ENCODE data around the gene NCF4.

NCF4 gene

DNA sequence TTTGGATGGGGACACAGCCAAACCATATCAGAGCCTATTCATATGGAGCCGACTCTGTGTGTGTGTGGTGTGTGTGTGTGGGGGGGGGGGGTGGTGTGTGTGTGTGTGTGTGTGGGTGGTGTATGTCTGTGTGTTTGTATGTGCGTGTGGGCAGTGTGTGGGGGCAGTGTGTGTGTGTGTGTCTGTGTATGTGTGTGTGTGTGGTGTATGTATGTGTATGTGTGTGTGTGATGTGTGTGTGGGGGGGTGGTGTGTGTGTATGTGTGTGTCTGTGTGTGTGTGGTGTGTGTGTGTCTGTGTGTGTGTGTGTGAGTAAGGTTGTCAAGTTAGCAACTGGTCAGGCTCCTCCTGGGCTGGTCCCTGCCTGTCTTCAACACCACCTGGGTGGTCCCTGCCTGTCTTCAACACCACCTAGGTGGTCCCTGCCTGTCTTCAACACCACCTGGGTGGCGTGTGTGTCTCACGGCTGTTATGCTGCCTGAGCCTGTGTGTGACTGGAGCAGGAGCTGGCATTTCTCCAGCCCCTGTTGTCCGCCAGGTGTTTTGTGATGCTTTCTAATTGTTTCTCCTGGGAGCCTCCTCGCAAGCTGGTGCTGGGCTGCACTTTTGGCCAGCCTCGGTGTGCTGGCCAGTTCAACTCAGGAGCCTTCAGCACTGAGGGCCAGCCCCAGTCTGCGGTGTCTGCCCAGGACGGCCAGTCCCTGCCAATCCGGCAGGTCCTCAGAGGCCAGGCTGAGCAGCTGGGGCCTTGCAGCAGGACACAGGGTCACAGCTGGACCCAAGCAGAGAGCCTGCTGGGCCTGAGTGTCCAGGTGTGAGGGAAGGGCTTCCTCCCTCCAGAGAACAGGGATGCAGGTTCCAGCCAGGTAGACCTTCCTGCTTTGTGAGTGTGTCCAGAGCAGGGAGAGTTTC, 22.4 kb upstream of the NCF4 start:
- DNase-seq = no peak

DNA sequence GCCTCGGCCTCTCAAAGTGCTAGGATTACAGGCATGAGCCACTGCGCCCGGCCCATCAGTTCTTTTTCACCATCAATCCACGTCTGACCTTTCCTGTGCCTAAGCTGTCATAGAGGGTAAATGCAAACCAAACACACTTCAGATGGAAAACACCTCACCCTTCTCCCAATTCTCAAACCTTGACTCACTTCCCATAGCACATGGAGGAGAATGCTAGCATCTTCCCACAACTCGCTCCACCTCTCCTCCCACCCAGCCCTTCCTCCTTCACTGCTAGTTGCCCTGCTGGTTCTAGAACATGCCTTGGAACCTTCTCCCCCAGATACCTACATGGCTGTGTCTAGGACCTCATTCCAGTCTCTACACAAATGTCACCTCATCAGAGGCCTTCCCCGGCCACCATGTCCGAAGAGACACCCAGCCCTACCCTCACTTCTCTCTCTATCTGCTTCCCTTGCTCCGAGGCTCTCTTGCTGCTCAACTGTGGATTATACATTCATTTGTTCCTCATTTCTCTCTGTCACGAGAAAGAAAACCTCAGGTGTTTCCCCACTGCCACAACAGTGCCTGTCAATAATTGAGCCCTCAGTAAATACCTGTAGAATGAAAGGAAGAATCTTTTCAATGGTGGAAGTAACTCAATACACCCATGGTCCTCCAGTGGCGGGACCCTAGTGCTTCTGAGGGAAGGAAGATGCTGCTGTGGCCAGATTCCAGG, 21.3 kb upstream of the NCF4 start:
- peak; percentile 41 for DNase-seq

DNA sequence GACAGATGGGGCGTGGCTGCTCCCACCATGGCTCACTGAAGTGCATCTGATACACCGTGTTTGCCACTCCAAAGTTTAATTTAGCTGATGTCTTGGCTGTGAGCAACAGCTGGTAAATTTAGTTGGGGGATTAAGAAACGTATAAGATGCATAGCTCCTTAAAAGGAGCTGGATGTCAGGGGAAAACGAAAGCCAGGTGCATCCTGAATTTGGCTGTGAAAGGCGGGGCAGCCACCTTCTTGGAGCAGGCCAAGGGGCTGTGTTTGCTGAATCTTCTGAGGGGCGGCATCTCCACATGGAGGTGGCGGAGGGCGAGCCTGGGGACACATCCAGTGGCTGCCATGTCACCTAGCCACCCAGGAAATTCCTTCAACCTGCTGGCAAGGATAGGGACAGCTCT, 20.7 kb upstream of the NCF4 start:
- DNase-seq = no peak

DNA sequence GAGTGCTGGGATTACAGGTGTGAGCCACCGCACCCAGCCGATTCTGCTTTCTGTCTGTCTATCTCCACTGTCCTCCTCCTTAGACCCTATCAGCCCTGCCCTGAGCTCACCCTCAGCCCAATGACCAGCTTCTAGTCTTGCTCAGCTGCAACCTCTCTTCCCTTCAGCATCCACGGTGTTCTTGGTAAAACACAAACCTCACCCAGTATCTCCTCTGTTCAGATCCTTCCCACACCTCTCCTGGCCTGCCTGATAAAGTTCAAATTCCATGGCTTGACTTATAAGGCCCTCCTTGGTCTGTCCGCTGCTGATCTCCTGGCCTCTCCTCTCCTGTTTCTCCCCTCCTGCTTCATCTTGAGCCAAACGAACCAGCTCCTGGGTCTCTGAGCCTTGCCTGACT, 14.5 kb upstream of the NCF4 start:
- no peak for DNase-seq

DNA sequence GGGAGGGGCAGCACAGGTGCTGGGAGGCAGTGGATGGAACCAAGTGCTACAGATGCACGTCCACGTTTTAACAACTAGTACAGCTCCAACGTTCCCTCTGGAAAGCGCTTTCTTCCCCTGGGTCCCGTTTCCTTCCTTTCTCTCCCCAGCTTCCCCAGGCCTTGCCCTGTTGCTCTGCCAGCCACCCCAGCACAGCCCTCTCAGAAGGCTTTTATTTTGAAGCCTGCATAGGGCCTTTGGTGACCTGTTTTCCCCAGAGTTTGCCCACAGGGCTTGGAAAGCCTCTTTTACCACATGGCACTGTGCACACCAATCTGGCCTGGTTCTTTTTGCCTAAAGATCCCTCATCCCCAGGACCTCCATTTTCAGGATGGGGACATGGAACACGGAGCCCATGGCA, 13.9 kb upstream of the NCF4 start:
- DNase-seq = no peak

DNA sequence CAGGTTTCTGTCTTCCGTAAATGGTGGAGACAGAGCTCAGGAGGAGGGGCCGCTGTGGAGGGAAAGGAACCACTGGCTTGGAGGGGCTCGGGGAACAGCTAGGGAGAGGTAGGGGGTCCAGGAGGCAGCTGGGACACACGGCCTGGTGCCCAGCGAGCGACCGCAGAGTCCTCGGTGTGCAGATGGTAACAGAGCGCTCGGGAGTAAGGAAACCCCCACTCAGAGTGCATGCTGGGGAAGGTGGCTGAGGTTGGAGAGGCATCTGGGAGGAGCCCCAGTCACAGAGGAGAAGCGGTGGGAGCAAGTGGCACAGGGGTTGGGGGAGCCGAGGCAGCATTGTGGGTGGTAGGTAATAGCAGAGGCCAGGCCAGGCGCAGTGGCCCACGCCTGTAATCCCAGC, 10.8 kb upstream of the NCF4 start:
- no peak for DNase-seq

DNA sequence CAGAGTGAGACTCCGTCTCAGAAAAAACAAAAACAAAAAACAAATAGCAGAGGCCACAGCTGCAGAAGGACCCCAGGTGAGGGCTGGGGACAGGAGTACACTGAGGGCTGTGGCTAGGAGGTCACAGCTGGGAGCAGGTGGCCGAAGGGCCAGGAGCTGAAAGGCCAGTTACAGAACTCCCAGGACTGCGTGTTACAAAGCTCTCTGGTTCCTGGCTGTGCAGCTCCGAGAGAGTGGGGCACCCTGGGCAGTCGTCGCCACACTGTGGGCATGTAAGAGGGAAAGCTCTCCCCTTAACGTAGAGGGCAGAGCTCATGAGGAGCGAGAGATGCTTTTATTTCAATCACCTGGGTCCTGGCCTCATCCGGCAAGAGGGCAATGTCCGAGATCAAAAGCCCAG, 10.1 kb upstream of the NCF4 start:
- no peak for DNase-seq

DNA sequence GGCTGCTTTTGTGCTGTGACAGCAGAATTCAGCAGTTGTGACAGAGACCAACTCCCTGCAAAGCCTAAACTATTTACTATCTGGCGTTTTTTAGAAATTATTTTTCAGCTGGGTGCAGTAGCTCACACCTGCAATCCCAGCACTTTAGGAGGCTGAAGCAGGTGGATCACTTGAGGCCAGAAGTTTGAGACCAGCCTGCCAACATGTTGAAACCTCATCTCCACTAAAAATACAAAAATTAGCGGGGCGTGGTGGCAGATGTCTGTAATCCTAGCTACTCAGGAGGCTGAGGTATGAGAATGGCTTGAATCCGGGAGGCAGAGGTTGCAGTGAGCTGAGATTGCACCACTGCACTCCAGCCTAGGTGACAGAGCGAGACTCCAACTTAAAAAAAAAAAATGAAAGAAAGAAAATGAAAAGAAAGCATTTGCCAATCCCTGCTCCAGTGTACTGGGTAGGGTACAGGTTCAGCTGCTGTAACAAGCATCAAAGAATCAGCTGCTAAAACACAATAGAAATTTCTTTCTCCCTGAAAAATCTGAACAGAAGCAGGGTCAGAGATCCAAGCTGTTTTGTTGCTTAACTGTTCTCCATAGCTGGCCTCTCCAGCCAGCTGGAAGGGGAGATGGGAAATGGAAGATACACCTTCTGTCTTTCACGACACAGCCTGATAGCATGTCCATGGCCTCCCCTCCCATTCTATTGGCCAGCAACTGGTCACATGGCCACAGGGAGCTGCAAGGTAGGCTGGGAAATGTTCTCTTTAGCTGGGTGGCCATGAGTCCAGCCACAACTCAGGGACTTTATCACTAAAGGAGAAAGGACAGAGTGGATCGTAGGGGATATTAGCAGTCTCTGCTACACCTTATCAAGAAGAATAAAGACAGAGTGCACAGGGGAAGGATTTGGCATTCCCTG, 8.5 kb upstream of the NCF4 start:
- DNase-seq = no peak

DNA sequence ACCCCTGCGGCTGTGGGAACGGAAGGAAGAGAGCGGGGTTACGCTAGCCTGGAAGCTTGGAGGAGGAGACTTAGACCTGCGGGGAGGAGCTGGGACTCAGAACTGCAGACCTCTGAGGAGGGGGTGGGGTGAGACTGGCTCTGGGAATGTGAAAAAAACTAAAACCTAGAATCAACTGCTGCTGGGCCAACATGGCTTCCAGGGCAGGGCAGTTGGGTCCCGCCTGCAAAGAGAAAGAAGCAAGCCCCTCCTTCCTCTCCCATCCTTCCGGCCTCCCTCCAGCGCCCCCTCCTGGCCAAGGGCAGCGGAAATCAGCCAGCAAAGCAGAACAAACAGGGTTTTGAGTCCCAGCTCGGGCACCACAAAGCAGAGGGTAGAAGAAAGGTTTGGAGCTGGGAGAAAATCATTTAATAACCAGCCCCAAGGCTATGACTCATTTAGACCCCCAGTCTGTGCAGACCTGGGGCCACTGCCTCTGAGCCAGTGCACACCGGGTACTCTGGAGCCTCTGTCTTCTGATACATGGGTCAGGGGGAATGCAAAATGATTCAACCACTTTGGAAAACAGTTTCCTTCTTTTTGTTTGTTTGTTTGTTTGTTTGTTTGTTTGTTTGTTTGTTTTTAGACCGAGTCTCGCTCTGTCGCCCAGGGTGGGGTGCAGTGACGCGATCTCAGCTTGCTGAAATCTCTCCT, 7.3 kb upstream of the NCF4 start:
- peak; percentile 60 for DNase-seq

DNA sequence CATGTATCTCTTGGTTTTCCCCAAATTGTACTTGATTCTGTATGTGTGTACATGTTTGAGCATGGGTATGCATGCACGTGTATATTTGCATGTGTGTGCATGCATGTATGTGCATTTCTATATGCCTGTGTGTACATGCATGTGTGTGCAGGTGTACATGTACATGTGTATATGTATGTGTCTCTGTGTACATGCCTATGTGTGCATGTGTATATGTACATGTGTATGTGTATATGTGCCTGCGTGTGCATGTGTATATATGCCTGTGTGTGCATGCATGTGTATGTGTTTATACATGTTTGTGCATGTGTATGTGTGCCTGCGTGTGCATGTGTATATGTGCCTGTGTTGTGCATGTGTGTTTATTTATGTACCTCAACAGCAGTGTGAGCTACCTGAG, 5.3 kb upstream of the NCF4 start:
- no peak for DNase-seq

DNA sequence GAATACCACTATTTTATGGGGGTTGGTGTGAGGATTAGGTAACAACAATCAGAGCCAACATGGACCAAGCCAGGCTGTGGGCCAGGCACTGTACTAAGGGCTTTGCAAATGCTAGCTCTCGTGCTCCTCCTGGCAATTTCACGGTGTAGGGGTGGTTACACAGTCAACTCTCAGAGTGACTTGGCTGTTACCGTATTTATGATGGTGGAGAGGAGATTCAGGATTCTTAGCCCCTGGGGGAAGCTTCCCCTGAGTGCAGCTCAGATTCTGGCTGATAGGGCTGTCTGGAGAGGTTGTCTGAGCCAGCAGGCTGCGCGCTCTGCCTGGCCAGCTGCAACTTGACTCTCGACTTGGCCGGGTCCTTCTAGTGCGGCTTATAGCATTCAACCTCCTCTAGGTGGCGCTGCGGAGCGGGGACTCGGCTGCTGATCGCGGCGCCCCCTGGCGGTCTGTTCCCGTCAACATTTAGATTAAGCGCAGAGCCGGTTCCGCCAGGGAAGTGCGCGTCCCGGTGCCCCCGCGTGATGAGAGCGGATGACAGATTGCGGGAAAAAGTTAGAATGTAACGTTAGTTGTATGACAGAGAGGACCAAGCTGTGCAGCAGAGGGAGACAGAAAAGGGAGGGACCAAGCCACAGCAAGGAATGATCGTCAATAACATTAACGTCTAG, 4.5 kb upstream of the NCF4 start:
- DNase-seq = peak; percentile 81

DNA sequence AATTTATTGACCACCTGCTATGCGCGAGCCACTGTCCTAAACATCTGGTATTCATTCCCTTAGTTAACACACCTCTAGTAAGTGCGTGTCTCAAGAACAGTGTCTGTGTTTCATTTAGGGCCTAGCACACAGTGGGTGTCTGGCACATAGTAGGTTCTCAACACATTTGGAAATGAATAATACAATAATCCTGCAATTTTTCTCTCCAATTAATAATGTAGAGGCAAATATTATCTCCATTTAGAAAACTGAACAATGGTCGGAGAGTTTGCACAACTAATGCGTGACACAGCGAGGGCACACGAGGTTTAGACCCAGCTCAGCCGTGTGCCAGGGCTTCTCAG, 4.0 kb upstream of the NCF4 start:
- DNase-seq = no peak

DNA sequence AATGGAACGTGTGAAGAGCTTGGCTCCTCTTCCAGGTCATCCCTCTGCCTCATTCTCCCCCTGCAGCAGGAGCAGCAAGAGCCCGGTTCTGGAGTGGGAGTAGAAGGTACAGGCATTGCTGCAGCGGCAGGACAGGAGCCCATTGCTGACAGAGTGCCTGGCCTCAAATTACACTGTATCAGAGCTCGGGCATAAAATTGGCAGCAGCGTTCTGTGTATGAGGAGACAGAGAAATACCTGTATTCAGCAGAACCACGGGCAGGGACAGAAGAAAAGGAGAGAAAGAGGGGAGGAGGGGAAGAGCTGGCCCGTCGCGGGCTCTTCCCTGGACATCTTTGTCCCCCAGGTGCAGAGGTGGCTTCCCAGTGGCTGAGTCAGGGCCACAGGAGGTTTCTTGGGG, 2.6 kb upstream of the NCF4 start:
- DNase-seq = no peak

DNA sequence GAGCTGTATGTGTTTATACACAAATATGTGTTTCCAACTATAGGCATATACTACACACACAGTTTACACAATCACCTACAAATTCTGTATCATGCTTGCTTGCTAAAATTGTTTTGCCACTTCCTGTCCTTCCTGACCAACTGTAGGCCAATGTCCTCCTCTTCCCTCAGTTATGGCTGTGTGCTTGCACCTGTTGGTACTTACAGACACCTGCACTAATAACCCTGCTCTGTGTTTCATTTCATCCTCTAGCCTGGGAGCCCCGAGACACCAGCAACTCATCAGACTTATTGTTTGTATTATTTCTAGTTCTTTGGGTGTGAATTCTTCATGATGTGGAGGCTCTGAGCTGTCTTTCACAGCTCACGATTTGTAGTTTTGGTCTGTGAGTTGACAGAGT, 1.8 kb upstream of the NCF4 start:
- DNase-seq = no peak

DNA sequence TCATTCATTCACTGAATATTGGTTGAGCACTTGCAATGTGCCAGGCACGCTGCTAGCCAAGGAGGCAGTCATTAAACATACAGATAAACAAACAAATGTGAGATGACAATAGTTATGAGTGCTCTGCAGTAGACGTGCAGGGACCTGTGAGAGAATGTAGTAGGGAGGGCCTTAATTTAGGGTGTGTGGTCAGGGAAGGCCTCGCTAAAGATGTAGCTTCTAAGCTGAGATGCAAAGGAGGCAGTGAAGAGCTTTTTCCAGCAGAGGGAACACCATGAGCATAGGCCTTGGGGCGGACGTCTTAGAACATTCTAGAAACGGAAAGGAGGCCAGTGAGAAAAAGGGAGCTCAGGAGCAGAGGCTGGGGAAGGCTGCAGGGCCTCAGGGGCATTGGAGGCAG, 789 bp upstream of the NCF4 start:
- no peak for DNase-seq

DNA sequence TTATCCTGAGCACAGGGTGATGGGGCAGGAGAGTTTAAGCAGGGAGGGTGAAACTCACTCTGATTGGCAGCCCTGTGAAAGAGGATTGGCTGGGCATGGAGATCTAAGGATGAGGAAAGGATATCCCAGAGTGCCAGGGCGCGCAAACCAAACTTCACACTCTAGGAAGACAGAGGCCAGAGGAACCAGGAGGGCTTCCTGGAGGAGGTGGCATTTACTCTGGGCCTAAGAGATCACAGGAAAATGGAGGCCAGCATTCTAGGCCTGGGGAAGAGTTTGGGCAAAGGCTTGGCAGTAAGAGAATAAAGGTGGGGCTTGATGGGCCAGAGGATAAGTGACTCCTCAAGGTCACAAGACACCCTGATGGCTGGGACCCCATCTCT, 377 bp upstream of the NCF4 start:
- DNase-seq = no peak

DNA sequence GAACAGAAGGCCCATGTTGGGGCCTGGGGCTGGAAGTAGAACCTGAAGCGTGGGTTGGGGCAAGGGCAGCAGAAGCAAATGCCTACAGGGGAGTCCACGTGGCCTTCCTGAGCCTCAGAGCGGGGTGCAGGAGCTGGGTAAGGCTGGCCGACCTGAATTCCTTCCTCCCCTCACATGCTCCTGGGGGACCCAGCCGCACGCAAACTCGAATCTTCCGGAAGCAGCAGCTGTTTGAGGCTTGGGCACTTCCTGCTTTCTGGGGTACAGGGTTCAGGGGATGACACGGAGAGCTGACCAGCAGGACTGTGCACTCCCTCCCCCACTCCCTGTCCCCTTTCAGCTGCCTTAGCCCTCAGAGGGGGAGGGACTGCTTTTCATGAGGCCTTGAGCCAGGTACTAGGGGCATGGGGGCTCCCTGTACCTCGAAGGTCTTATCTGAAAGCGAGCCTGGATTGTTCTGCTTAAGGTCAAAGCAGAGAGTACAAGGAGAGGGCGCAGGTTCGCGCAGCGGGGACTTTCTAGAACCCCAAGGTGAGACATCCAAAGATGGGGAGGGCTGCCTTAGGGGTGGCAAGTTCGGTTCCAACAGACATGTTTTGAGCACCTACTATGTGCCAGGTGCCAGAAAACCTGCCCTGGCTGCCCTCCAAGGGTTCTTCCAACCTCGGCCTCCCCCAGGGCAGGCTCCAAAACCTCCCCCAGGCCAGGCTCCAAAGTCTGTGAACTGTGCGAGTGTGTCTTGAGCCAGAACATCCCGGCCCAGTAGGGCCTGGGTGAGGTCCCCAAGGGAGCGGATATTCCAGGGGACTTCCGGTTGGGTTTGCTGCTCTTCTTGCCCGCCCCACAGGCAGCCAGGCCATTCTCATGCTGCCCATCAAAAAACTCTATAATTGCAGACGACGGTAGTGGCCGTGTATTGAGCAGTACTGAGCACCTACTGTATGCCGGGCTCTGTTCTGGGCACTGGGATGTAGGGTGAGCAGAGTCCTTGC, 1.7 kb downstream of the NCF4 start:
- DNase-seq = no peak

DNA sequence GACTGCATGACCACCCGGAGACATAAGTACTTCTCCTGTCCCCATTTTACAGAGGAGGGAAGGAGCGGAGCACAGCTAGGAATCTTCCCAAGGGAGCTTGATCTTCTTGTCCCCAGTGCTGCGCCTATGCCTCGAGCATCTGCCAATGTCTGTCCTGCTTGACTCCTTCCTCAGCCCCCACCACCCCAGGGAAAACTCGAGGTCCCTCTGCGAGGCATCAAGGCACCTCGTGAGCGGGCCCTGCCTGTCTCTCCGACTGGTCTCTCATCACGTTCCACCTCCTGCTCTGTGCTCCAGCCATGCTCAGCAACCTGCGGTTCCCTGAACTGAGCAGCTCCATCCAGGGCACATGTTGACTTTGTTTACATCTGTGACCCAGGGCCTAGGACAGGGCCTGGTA, 2.5 kb downstream of the NCF4 start:
- no peak for DNase-seq

DNA sequence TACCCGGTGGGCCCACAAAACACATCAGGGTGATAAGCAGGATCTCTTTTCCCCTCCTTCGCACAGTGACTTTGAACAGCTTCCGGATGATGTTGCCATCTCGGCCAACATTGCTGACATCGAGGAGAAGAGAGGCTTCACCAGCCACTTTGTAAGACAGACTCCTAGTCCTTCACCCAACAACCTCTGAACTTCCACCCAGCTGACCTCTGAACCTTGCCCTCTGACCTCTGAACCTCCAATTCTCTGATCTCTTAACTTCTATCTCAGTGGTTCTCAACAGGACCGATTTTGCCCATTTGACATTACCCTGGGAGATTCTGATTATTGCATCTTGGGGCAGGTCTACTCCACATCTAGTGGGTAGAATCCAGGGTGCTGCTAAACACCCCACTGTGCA, 3.2 kb downstream of the NCF4 start:
- no peak for DNase-seq

DNA sequence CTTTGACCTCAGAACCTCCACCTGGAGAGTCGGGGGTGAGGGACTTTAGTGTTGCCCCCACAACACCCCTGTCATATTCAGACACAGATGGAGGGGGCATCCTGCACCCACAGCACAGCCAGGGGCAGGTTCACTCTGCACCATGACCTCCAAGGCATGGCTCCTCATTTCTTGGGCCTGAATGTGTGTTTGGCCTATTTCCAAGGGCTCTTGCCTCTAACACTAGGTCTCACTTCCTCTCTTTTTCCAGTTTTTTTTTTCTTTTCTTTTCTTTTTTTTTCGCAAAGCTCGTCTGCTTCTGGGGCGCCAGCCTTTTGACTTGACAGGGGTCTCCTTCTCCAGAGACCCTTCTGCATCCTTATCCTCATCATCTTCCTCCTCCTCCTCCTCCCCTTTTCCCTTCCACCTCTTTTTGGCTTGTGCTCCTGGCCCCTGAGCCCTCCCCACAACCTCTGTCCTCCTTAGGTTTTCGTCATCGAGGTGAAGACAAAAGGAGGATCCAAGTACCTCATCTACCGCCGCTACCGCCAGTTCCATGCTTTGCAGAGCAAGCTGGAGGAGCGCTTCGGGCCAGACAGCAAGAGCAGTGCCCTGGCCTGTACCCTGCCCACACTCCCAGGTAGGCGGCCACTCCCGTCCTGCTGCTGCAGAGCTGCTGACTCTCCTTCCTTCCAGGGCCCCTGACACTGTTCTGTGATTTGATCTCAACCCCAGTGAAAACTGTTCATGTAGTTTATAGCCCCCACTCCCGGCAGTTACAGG, 3.8 kb downstream of the NCF4 start:
- DNase-seq = no peak
